Erythroblast (primary cell): ENCODE results near the gene RIC8B.

ENCODE experiments used
- GATA1 ChIP-seq: IDR thresholded peaks from 2 replicates; pipeline ENCODE4 v1.6.1; 2011; ENCODE audit warnings: low read depth, mild to moderate bottlenecking, control low read depth, low read length, moderate library complexity
- POLR2A ChIP-seq: IDR thresholded peaks from 2 replicates; pipeline ENCODE4 v1.6.1; 2011; ENCODE audit warnings: mild to moderate bottlenecking, low read length

GRCh38 chr12:106839333-106839732 lies 64.9 kb downstream of the RIC8B start:
- TF ChIP-seq POLR2A, result no peak
- no peak for TF ChIP-seq GATA1
